ENCODE measurements around the gene NCKAP1.

- TF ChIP-seq CTCF (conservative IDR thresholded peaks at IDR 0.05; ENCODE audit: low read depth, low read length) (no peak), FOS (IDR thresholded peaks at IDR 0.05; ENCODE audit: low read depth, low read length) (no peak), RFX5 (IDR thresholded peaks at IDR 0.05; ENCODE audit: low read depth, low read length) (no peak), SMC3 (IDR thresholded peaks at IDR 0.05; ENCODE audit: low read depth, low read length) (no peak), POLR2A (IDR thresholded peaks at IDR 0.05; ENCODE audit: low read depth, low read length) (no peak), USF2 (IDR thresholded peaks at IDR 0.05; ENCODE audit: low read depth, low read length) (no peak), RAD21 (IDR thresholded peaks at IDR 0.05; ENCODE audit: low read length) (no peak), BHLHE40 (IDR thresholded peaks at IDR 0.05; ENCODE audit: low read depth, low read length) (no peak), CEBPB (IDR thresholded peaks at IDR 0.05; ENCODE audit: low read depth, low read length) (no peak), MXI1 (IDR thresholded peaks at IDR 0.05; ENCODE audit: borderline replicate concordance, low read depth, low read length) (no peak), RCOR1 (IDR thresholded peaks at IDR 0.05; ENCODE audit: insufficient replicate concordance, low read length) (no peak), CHD1 (IDR thresholded peaks at IDR 0.05; ENCODE audit: low read depth, low read length) (no peak)
These were observed 55.3 kb downstream of the NCKAP1 start for GRCh38 chr2:182982941-182983340.
